ENCODE measurements around the gene PDF.
A peak's percentile ranks its signal among the peaks of the same experiment; 100 is the strongest.

PDF gene

DNA sequence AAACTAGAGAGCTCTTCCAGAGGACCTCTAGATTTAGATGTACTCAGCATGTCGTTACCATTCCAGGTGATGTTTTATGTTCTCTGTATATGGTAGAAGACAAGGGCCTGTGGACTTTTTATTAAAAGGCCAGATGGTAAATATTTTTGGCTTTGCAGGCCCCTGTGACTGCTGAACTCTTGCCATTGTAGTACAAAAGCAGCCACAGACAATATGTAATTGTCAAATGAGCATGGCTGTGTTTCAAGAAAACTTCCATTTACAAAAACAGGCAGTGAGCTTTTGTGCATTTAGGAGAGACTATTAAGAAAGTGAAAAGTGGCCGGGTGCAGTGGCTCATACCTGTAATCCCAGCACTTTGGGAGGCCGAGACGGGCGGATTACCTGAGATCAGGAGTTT lies 13.8 kb upstream of the PDF start:
- DNase-seq (ENCODE audit: low spot score): no peak
- TF ChIP-seq, protein P1, sequence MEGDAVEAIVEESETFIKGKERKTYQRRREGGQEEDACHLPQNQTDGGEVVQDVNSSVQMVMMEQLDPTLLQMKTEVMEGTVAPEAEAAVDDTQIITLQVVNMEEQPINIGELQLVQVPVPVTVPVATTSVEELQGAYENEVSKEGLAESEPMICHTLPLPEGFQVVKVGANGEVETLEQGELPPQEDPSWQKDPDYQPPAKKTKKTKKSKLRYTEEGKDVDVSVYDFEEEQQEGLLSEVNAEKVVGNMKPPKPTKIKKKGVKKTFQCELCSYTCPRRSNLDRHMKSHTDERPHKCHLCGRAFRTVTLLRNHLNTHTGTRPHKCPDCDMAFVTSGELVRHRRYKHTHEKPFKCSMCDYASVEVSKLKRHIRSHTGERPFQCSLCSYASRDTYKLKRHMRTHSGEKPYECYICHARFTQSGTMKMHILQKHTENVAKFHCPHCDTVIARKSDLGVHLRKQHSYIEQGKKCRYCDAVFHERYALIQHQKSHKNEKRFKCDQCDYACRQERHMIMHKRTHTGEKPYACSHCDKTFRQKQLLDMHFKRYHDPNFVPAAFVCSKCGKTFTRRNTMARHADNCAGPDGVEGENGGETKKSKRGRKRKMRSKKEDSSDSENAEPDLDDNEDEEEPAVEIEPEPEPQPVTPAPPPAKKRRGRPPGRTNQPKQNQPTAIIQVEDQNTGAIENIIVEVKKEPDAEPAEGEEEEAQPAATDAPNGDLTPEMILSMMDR (IDR thresholded peaks at IDR 0.05; ENCODE audit: borderline replicate concordance, control extremely low read depth, extremely low read depth, insufficient read depth, missing control alignments): no peak
- in situ Hi-C loops (cut with MboI; ENCODE audit: low sequenced_read_pairs, unreplicated experiment): no loop called here

DNA sequence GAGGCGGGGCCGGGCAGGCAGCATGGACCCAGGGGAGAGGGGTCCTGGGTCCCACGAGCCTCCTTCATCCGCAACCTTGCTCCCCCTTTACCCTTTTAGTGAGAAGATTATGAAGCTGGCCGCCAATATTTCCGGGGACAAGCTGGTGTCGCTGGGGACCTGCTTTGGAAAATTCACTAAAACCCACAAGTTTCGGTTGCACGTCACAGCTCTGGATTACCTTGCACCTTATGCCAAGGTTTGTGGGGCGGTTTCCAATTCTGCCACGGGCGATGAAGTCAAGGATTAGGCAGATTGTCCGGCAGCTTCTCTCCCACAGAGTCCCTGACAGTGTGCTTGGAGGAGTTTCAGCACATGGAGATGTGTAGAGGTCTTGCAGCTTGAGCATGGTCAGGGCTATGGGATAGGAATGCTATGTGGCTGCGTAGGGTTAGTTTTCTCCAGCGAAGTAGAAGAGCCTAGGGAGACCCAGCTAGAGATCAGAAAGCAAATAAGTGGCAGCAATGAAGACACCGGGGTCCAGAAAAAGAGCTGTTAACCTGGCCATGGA lies 9.8 kb upstream of the PDF start:
- TF ChIP-seq, protein P1 (IDR thresholded peaks at IDR 0.05; ENCODE audit: borderline replicate concordance, control extremely low read depth, extremely low read depth, insufficient read depth, missing control alignments): no peak
- no peak for DNase-seq (ENCODE audit: low spot score)
- in situ Hi-C loops (cut with MboI; ENCODE audit: low sequenced_read_pairs, unreplicated experiment): no loop called here

DNA sequence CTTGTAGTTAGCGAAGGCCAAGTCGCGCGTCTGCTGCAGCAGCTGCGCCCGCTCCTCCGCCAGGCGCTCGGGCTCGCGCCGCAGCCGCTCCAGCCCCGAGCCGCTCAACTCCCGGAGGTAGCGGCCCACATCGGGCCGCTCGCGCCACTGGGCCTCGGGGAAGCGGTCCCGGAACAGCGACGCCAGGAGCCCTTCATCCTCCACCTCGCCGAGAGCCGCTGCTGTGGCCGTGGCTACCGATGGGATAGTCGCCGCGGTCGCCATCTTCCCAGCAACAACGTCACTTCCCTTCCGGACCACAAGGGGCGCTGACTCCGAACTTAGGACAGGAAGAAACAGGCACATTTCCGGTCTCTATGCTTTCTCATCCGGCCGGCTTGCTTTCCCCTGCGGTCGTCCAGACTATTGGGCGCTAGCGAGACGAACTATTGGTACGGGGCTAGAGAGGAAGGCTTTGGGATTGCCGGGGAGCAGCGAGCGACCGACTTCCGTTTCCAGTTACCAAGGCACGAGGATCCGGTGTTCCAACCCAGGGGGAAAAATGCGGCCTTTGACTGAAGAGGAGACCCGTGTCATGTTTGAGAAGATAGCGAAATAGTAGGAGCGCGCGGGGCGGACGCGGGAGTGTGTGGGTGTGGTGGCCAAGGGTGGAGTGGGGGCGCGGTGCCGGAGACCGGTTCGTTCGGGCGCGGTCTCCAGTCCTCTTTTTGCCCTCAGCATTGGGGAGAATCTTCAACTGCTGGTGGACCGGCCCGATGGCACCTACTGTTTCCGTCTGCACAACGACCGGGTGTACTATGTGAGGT lies 9.1 kb upstream of the PDF start, which contains the start of the genes COG8 and NIP7:
COG8 (minus strand) TSS at position 276 of the 806 bp plus-strand sequence; CDS start at position 264, 12 bp downstream.
NIP7 (plus strand) TSS at position 484 of the 806 bp plus-strand sequence; CDS start at position 542, 58 bp downstream.
- peak; percentile 96 for DNase-seq (ENCODE audit: low spot score)
- TF ChIP-seq, protein P1 (IDR thresholded peaks at IDR 0.05; ENCODE audit: borderline replicate concordance, control extremely low read depth, extremely low read depth, insufficient read depth, missing control alignments): peak; percentile 83
- in situ Hi-C loops (cut with MboI; ENCODE audit: low sequenced_read_pairs, unreplicated experiment): no loop called here

GRCh38 chr16:69338557-69339288 lies 8.3 kb upstream of the PDF start:
- TF ChIP-seq, protein P1 (IDR thresholded peaks at IDR 0.05; ENCODE audit: borderline replicate concordance, control extremely low read depth, extremely low read depth, insufficient read depth, missing control alignments): no peak
- in situ Hi-C loops (cut with MboI; ENCODE audit: low sequenced_read_pairs, unreplicated experiment): no loop called here
- DNase-seq (ENCODE audit: low spot score): no peak

- DNase-seq (ENCODE audit: low spot score): no peak
- TF ChIP-seq, protein P1 (IDR thresholded peaks at IDR 0.05; ENCODE audit: borderline replicate concordance, control extremely low read depth, extremely low read depth, insufficient read depth, missing control alignments): no peak
- in situ Hi-C loops (cut with MboI; ENCODE audit: low sequenced_read_pairs, unreplicated experiment): no loop called here
These were observed 4.3 kb upstream of the PDF start for GRCh38 chr16:69334696-69335095.

Data from GM13976 (cell line).